Activated CD4-positive, alpha-beta T cell treated with anti-CD3 and anti-CD28 coated beads for 1 hour (primary cell): Measurements from ENCODE around the gene GTF2A1L.
"Not testable (repeated sequence)": the region's sequence is repeated elsewhere in the genome, so short reads cannot be mapped to it uniquely, and the experiment has no call there.

Experiments
- DNase-seq: peaks from one replicate; pipeline ENCODE4 v3.0.0-alpha.2; 2020

Gene GTF2A1L

GRCh38 chr2:48614581-48614980, 3.1 kb upstream of the GTF2A1L start:
- not testable (repeated sequence) for DNase-seq

- no peak for DNase-seq
Measured at GRCh38 chr2:48619526-48619925, 1.9 kb downstream of the GTF2A1L start.

GRCh38 chr2:48620604-48621003, 2.9 kb downstream of the GTF2A1L start:
- no peak for DNase-seq

- not testable (repeated sequence) for DNase-seq
Measured at GRCh38 chr2:48622691-48623090, 5.0 kb downstream of the GTF2A1L start.

- no peak for DNase-seq
Measured at GRCh38 chr2:48624696-48625095, 7.0 kb downstream of the GTF2A1L start.

GRCh38 chr2:48626047-48626446, 8.4 kb downstream of the GTF2A1L start:
- DNase-seq: no peak

GRCh38 chr2:48633143-48633542, 15.5 kb downstream of the GTF2A1L start:
- DNase-seq: no peak

- no peak for DNase-seq
Measured at GRCh38 chr2:48635786-48636185, 18.1 kb downstream of the GTF2A1L start.

- no peak for DNase-seq
Measured at GRCh38 chr2:48638261-48638660, 20.6 kb downstream of the GTF2A1L start.

GRCh38 chr2:48651158-48651790, 33.6 kb downstream of the GTF2A1L start:
- no peak for DNase-seq

- no peak for DNase-seq
Measured at GRCh38 chr2:48668992-48669391, 51.3 kb downstream of the GTF2A1L start.

- DNase-seq: no peak
Measured at GRCh38 chr2:48673581-48673980, 55.9 kb downstream of the GTF2A1L start.

- no peak for DNase-seq
Measured at GRCh38 chr2:48674933-48675332, 57.3 kb downstream of the GTF2A1L start.

- no peak for DNase-seq
Measured at GRCh38 chr2:48677450-48677849, 59.8 kb downstream of the GTF2A1L start.

- no peak for DNase-seq
Measured at GRCh38 chr2:48685126-48685525, 67.5 kb downstream of the GTF2A1L start.

- no peak for DNase-seq
Measured at GRCh38 chr2:48691935-48692691, 74.5 kb downstream of the GTF2A1L start.

GRCh38 chr2:48693066-48693465, 75.4 kb downstream of the GTF2A1L start:
- no peak for DNase-seq

GRCh38 chr2:48693645-48694044, 76.0 kb downstream of the GTF2A1L start:
- no peak for DNase-seq

GRCh38 chr2:48694149-48694548, 76.5 kb downstream of the GTF2A1L start:
- no peak for DNase-seq

- no peak for DNase-seq
Measured at GRCh38 chr2:48695991-48696390, 78.3 kb downstream of the GTF2A1L start.

- DNase-seq: no peak
Measured at GRCh38 chr2:48696881-48697280, 79.2 kb downstream of the GTF2A1L start.

GRCh38 chr2:48699348-48699930, 81.8 kb downstream of the GTF2A1L start:
- no peak for DNase-seq

- not testable (repeated sequence) for DNase-seq
Measured at GRCh38 chr2:48703621-48704020, 86.0 kb downstream of the GTF2A1L start.

GRCh38 chr2:48707466-48707865, 89.8 kb downstream of the GTF2A1L start:
- DNase-seq: no peak
